DLD1 (cell line): ENCODE data around the gene AP1M2.
"Not testable (repeated sequence)": the region's sequence is repeated elsewhere in the genome, so short reads cannot be mapped to it uniquely, and the experiment has no call there.

Experiments
- in situ Hi-C: cut with HindIII; loops from 2 replicates; pipeline ENCODE4 v1.10.0; 2017; ENCODE audit warnings: low sequenced_read_pairs

The AP1M2 gene

DNA sequence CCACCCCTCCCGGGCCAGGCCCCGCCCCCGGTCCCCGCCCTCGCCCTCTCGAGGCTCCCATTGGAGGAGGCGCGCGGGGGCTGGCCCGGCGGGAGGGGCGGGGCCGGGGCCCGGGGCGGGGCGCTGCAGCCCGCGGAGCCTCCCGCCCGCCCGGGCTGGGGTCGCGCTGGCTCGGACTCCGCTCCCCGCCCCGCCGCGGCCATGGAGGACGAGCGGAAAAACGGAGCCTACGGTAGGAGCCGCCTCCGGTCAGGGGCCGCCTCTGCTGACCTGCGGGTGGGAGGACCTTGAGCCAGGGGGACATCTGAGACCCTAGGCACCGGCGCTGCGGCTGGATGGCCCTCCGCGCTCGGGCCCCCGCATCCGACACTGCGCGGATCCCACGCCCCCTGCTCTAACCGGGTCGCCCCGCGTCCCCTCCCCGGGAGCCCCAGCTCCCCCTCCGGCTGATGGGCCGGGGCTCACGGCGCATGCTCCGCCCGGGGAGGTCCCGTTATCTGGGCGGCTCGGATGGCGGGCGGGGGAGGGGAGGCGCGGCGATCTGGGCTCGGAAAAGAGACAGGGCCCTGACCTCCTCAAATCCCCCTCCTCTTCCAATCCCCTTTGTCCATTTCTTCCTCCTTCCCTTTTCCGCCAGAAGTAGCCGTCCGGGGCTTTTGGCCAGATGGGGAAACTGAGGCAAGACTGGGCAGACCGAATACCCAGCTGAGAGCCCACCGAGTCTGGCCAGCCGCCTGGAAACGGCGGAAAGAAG lies 15.4 kb upstream of the AP1M2 start:
- in situ Hi-C loops, result no loop called here

DNA sequence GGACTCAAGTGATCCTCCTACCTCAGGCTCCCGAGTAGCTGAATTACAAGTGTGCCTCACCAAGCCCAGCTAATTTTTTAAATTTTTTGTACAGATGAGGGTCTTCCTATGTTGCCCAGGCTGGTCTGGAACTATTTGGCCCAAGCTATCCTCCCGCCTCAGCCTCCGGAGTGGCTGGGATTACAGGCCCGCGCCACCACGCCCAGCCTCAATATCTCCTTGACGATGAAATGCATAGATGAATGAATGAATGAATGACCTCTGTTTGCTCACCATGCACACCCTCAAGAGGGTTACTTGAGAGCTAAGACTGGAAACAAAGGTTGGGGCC lies 14.9 kb upstream of the AP1M2 start:
- in situ Hi-C loops, result no loop called here

DNA sequence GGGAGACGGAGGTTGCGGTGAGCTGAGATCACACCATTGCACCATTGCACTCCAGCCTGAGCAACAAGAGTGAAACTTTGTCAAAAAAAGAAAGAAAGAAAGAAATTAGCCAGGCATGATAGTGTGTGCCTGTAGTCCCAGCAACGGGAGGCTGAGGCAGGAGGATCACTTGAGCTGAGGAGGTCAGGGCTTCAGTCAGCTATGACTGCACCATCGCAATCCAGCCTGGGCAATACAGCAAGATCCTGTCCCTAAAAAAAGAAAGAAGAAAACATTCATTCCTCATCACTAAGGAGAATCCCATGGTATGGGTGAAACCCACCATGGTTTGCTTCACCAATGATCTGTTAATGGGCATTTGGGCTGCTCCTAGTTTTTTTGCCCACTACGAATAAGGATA lies 13.0 kb upstream of the AP1M2 start:
- in situ Hi-C loops, result no loop called here

DNA sequence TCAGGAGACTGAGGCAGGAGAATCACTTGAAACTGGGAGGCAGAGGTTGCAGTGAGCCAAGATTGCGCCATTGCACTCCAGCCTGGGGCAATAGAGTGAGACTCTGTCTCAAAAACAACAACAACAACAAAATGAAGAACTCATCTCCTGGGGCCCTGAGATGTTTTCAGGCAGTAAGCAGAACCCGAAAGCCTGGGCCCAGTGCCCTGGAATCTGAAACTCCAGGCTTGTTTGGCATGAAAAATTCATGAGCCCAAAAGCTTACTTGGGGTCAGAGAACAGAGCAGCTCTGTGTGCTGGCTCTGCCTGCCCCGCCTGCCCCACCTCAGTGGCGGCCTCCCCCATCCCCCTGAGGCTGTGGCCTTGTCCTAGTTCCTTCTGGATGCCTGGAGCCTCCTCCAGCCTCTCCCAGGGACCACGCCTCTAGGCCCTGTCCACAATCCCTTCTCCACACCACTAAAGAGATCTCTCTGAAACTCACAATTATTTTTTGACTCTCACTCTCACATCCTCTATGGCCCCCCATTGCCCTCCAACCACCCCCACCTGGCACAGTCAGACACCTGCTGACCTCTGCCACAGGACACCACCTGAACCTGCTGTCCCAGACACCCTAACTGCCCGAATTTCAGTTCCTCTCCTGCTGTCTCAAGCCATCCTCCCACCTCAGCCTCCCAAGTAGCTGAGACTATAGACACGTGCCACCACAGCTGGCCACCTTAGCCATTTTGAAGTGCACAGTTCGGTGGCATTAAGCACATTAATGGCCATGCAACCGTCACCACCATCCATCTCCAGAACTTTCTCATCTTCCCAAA lies 6.9 kb upstream of the AP1M2 start:
- in situ Hi-C loops, result no loop called here

DNA sequence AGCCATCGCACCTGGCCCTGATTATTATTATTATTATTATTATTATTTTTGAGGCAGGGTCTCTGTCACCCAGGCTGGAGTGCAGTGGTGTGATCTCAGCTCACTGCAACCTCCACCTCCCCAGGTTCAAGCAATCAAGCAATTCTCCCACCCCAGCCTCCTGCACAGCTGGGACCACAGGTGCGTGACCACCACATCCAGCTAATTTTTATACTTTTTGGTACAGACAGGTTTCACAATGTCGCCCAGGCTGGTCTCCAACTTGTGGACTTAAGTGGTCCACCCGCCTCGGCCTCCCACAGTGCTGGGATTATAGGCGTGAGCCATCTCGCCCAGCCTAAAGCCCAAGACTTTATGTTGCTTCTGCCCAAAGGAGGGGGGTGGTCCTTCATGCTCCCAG lies 6.0 kb upstream of the AP1M2 start:
- in situ Hi-C loops, result no loop called here

DNA sequence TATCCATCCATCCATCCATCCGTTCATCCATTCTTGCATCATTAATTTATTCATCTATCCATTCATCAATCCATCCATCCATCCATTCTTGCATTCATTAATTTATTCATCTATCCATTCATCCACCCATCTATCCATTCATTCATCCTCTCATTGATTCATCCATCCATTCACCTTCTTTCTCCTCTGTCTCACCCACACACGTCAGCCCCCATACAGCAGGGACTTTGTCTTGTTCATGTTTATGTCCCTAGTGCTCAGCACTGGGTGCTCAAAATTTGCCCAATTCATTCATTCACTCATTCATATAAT lies 683 bp upstream of the AP1M2 start:
- in situ Hi-C loops, result no loop called here

DNA sequence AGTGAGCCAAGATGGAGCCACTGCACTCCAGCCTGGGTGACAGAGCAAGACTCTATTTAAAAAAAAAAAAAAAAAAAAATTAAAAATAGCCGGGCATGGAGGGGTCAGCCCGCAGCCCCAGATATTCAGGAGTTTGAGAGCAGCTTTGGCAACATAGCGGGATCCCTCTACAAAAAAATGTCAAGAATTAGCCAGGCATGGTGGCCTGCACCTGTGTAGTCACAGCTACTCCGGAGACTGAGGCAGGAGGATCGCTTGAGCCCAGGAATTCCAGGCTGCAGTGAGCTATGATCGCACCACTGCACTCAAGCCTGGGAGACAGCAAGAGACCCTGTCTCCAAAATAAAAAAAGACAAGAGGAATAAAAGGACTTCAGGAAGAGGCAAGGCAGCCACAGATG lies 716 bp downstream of the AP1M2 start:
- in situ Hi-C loops, result no loop called here

DNA sequence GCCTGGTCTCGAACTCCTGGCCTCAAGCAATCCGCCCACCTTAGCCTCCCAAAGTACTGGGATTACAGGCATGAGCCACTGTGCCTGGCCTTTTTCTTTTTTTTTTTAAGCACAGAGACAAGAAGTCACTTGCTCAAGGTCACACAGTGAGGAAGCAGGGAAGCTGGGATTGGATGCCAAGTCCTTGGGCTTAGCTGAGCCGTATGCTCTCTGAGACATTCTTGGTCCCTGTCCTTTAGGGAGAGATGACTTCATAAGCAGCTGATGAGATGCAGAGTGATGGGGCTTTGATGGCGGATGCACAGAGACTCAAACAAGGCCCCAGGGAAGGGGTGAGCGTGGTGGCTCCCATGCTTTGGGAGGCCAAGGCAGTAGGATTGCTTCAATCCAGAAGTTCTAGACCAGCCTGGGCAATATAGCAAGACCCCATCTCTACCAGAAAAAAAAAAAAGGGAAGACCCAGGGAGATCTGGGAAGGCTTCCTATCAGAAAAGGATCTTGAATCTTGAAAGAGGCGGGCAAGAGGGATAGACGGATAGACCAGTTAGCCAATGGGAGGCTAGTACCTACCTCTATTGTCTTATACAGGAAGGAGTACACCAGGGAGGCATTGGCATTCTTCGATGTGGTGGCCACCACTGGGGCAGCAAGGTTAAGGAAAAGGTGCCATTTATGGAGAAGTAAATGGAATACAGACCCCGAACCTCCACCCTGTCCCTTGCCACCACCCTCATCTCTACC lies 3.9 kb downstream of the AP1M2 start:
- in situ Hi-C loops, result no loop called here

DNA sequence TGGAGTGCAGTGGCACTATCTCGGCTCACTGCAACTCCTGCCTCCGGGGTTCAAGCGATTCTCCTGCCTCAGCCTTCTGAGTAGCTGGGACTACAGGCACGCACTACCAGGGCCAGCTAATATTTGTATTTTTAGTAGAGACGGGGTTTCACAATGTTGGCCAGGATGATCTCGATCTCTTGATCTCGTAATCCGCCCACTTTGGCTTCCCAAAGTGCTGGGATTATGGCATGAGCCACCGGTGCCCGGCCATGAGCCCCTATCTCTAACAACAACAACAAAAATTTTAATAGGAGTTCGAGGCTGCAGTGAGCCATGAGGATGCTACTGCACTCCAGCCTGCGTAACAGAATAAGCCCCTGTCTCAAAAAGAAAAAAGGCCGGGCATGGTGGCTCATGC lies 5.0 kb downstream of the AP1M2 start:
- in situ Hi-C loops, result no loop called here

DNA sequence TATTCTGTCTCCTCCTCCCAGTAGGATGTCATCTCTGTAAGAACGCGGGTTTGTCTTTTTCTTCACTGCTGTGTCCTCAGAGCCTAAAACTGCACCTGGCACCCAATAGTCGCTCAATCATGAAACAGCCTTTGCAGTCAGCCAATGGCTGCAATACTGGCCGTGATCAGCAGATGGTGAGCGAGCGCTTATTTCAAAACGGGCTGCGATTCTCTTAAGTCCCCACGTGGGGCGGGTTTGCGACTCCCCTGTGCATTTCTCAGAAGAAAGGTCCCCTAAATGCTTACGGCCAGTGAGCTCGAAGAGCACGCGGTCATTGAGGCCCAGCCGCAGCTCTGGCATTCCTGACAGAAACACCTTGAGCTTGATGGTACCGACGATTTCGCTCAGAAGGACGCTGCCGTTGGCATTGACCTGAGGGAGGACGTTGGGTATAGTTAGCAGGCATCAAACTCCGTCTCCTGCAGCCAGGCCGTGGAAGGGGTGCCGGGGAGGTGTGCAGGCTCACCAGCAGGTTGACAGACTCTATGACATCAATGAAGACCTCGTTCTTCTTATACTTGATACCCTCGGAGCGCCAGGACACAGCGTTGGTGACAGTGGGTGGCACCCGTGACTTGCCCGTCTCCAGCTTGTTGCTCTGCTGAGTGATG lies 6.0 kb downstream of the AP1M2 start:
- in situ Hi-C loops, result no loop called here

DNA sequence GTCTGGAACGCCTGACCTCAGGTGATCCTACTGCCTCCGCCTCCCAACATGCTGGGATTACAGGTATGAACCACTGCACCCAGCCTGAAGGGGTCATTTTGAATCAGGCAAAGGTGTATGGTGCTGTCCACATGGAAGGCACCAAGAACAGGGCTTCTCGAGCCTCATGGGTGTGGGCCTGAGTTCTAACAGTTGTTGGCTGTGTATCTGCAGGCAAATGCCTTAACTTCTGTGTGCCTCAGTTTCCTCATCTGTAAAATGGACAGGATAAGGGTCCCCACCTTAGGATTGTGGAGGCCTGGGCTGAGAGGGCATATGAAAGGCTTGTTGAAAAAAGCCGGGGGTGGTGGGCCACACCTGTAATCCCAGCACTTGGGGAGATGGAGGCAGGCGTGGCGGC lies 9.2 kb downstream of the AP1M2 start:
- in situ Hi-C loops, result no loop called here

DNA sequence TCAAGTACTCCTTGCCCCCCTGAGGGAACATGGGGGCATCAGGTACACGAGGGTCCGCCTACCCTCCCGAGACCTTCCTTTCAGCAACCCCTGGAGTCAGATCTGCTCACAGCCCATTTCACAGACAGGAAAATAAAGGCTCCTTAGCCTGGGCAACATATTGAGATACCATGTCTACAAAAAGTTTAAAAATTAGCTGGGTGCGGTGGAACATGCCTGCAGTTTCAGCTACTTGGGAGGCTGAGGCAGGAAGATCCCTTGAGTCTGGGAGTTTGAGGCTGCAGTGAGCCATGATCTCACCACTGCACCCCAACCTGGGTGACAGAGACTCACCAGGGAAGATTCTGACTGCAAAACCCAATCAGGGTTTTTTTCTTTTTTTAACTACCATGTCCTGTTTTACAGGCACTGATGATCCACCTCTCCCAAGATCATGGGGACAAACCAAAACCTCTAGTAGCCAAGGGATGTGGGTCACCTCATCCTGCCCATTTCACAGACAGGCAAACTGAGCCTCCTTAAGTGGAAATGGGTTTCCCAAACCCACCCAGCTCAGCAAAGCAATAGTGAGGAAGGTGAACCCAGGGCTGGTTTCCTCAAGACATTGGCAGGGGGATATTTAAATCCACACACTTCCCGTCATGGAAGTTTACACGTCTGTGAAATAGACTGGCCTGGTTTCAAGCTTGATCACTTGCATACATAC lies 11.9 kb downstream of the AP1M2 start:
- in situ Hi-C loops, result no loop called here

DNA sequence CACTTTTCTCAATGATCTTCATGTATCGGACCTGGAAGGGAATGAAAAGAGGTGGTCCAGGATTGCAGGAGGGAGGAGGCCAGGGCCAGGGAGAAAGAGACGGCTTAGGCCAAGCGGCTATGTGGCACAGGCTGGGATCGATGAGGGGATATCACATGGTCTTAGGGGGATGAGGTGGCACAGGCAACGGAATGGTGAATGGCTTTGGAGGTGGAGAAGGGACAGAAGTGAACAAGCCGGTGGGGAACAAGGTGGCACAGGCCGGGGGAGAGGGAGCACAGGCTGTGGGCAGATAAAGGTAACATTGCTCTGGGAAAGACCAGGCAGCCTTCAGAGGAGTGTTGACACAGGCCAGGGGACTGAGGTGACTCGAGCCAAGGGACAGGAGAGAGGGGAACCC lies 12.7 kb downstream of the AP1M2 start:
- in situ Hi-C loops, result no loop called here

DNA sequence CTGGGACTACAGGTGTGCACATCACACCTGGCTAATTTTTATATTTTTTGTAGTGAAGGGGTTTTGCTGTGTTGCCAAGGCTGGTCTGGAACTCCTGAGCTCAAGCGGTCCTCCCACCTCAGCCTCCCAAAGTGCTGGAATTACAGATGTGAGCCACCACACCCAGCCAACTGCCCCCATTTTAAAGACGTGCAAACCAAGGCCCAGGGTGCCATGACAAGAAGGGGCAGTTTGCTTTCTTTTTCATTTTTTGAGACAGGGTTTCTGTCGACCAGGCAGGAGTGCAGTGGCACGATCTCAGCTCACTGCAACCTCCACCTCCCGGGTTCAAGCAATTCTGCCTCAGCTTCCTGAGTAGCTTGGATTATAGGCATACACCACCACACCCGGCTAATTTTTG lies 13.3 kb downstream of the AP1M2 start:
- in situ Hi-C loops, result not testable (repeated sequence)

DNA sequence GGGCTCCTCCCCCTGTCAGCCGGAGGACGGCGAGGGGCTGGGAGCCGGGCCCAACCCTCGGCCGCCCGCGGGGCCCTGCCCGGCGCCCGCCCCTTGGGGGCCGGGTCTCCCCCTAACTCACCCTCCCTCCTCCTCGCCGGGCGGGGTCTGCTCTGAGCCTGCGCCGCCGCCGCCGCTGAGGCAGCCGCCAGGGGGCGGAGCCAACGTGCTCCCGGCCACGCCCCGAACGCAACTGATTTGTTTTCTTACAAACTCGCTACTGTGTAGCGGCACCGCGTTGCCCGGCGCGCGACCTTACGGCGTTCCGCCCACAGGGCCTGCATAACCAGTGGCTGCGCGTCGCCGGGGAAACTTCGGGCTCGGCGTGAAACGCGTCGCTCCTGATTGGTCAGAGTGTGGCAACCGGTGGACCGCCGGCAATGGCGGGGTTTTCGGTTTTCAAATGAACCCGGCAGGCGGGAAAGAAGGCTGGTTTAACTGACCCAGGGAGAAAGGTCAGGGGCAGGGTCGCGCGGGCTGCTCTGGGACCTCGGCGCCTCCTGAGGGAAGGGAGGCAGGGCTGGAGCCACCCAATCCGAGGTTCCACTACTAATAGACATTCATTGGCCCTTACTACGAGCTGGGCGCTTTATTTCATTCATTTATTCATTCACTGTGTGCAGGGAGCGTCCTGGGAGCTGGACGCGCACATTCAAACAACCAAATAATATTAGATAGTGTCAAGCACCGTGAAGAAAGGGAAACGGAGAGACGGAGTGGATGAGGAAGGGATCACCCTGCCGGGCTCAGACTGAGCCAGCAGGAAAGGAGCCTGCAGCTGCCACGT lies 18.1 kb downstream of the AP1M2 start, which contains the start of gene CDKN2D:
Gene CDKN2D, minus strand, starts transcription at position 154 of the 826 bp plus-strand sequence. CDS start 326 bp downstream, outside the sequence.
- in situ Hi-C loops, result no loop called here

DNA sequence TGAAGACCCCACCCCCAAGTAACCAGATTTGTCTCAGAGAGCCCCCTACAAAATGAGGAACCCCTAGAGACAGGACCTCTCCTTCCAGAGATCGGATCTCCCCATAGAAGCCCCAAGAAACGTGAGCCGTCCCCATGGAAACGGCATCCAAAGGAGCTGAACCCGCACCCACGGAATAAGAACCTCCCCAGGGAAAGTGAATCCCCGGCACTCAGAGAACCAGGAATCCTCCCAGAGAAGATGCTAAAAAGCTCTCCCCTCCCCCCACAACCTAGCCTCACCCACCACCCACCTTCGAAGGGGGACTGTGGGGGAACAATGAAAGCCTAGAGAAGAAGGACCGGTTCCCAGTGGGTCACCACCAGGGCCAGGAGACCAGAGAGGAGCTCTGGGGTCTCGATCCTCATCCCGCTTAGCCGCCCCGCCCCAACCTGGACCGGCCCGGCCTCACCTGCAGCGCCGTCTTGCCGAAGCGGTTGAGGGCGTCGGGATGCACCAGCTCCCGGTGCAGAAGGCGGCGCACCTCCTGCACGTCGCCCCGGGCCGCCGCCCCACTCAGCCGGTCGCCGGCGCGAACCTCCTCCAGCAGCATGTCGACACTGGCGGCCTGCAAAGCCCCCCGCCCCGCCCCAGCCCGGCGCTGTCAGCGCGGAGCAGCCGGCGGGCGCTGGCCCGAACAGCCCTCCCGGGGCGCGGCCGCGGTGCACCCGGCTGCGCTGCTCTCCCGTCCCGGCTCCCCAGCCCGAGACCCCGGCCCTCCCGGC lies 18.9 kb downstream of the AP1M2 start:
- in situ Hi-C loops, result no loop called here

DNA sequence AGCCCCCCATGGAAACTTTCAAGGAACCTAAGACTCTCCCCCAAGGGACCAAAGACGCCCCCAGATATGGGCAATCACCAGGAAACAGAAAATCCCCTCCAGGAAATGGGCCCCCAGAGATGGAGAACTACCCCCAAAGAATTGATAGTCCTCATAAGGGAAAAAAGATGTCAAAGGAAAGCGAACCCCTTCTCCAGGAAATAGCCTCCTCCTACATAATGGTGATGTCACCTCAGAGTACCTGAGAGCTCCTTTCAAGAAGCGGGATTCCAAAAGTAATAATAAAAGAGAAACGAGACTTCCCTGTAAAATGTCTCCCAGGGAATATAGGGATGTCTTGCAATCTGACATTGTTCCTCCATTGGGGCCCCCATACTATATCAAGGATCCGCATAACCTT lies 19.5 kb downstream of the AP1M2 start:
- in situ Hi-C loops, result no loop called here

DNA sequence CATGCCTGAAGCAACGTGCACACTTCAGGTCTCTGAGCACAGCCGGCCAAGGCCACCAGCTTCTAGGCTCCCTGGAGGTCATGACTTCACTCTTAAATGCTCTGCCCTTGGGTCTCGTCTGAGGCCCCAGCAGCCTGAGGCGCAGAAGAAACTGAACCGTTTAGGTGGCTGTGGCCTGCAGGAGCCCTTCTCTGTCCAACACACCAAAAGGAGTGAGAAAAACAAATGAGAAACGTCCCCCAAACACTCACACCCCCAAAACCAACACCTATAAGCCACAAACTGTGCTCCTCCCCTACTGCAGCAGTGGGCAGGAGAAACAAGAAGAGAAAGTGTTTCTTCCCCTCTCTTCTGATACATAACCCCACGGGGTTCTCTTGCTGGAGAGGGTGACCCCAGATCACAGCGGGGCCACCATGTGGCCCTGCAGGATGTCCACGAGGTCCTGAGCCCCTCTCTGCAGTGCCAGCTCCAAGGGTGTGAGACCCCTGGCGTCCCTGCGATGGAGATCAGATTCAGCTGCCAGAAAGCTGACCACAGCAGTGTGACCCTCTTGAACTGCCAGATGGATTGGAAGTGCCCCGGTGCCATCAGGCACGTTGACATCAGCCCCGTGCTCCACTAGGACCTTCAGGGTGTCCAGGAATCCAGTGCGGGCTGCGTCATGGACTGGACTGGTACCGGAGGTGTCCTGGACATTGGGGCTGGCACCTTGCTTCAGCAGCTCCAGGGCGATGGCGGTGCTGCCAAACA lies 20.3 kb downstream of the AP1M2 start:
- in situ Hi-C loops, result no loop called here

DNA sequence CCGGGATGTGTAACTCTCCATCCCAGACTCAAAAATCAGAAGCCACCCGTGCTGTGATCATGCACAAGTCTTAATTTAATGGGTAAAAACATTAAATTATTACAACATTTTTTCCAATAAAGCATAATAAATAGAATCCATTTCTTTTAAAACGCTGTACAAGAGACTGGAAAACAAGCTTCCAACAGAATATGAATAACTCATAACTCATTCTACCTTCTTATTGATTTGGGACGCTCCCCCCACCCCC lies 20.8 kb downstream of the AP1M2 start:
- in situ Hi-C loops, result no loop called here
